ENCODE measurements around the gene SNRK. TPM values are rescaled to one million over a fixed set of nuclear protein-coding genes. Genes with fewer than 3 reads are reported as not detected.

SNRK gene
- total RNA-seq, 6 experiments from 2014 or later, result 14.0 to 26.2 (median 15.3) TPM

DNA sequence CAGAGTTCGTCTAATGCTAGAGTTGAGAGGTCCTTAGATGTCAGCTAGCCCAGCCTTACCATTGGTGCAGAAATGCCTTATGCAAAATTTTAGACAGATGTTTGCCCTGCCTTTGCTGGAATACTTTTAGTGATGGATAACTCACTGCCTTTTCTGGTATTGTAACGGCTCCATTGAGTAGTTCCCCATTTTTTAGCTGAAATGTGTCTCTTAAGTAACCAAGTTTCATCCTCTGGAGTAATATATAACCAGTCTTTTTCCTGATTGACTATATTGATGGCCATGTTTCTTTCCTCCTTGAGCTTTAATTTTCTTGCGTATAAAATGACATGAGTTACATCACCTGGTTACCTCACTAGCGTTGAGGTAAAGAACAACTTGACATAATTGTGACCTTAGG lies 45.0 kb downstream of the SNRK start:
- H3K36me3 ChIP-seq, result peaks cover 0 to 6% (median 5%) of the 10 kb centered on the region in 4 donors
- peaks cover 0 to 14% (median 4%) of the 10 kb centered on the region in 4 donors for H3K4me1 ChIP-seq
- WGBS (ENCODE audit: insufficient coverage, low coverage, low lambda C conversion rate, missing lambda C conversion rate), result 69% methylated on average over 4 of the region's 4 CpGs
- TF ChIP-seq, protein P1, sequence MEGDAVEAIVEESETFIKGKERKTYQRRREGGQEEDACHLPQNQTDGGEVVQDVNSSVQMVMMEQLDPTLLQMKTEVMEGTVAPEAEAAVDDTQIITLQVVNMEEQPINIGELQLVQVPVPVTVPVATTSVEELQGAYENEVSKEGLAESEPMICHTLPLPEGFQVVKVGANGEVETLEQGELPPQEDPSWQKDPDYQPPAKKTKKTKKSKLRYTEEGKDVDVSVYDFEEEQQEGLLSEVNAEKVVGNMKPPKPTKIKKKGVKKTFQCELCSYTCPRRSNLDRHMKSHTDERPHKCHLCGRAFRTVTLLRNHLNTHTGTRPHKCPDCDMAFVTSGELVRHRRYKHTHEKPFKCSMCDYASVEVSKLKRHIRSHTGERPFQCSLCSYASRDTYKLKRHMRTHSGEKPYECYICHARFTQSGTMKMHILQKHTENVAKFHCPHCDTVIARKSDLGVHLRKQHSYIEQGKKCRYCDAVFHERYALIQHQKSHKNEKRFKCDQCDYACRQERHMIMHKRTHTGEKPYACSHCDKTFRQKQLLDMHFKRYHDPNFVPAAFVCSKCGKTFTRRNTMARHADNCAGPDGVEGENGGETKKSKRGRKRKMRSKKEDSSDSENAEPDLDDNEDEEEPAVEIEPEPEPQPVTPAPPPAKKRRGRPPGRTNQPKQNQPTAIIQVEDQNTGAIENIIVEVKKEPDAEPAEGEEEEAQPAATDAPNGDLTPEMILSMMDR (IDR thresholded peaks at IDR 0.05), result no peak
- TF ChIP-seq POLR2A (IDR thresholded peaks at IDR 0.05), result no peak
- no peak overlapping the region for H3K4me3 ChIP-seq
- ATAC-seq (no peak), DNase-seq (no peak)
- no peak overlapping the region for H3K27ac ChIP-seq
- H3K9me3 ChIP-seq, result peaks cover 0 to 4% (median 0%) of the 10 kb centered on the region in 4 donors
- no peaks in the 10 kb centered on the region for H3K27me3 ChIP-seq
- intact Hi-C loops (cut with DNase I), result no loop called here

DNA sequence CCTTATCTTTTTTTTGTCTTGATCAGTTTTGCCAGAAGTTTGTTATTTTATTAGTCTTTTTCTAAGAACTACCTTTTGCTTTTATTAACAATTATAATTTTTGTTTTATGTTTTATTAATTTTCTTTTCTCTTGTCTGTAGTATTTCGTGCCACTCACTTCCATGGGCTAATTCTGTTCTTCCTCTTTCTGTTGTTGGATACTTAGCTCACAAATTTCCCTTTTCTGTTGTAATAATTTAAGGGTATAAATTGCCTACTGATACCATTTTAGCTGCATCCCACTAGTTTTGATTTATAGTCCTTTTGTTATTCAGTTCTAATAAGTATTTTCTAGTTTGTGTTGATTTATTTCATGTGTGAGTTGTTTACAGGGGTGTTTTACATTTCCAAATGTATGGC lies 48.6 kb downstream of the SNRK start:
- peaks cover 0 to 22% (median 0%) of the 10 kb centered on the region in 4 donors for H3K9me3 ChIP-seq
- ATAC-seq, result no peak
- no peak overlapping the region for H3K4me3 ChIP-seq
- H3K27ac ChIP-seq, result no peak overlapping the region
- no peaks in the 10 kb centered on the region for H3K27me3 ChIP-seq
- TF ChIP-seq POLR2A (IDR thresholded peaks at IDR 0.05), result no peak
- TF ChIP-seq, protein P1 (IDR thresholded peaks at IDR 0.05), result no peak
- peaks cover 0 to 17% (median 10%) of the 10 kb centered on the region in 4 donors for H3K36me3 ChIP-seq
- DNase-seq, result no peak
- intact Hi-C loops (cut with DNase I), result no loop called here
- 87% methylated on average over 1 of the region's 1 CpG for WGBS (ENCODE audit: insufficient coverage, low coverage, low lambda C conversion rate, missing lambda C conversion rate)
- H3K4me1 ChIP-seq, result peaks cover 0 to under 1% (median 0%) of the 10 kb centered on the region in 4 donors

DNA sequence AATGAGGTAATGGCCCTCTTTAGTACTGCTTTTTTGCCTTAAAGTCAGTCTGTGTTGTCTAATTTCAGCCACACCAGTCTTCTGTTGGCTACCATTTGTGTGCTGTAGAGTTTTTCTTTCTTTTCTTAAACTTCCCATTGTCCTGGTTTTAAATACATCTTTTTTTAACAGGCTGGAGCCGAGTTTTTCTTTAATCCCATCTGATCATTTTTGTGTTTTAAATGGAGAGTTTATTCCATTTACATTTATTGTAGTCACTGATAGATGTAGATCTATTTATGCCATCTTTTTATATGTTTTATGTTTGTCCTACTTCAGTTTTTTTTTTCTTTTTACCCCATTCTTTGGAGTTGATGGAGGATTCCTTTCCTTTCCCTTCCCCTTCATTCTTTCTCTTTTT lies 49.5 kb downstream of the SNRK start:
- H3K9me3 ChIP-seq, result peaks cover 0 to 22% (median 0%) of the 10 kb centered on the region in 4 donors
- no peaks in the 10 kb centered on the region for H3K27me3 ChIP-seq
- 100% methylated on average over 1 of the region's 1 CpG for WGBS (ENCODE audit: insufficient coverage, low coverage, low lambda C conversion rate, missing lambda C conversion rate)
- intact Hi-C loops (cut with DNase I), result no loop called here
- ATAC-seq (no peak), DNase-seq (no peak)
- H3K36me3 ChIP-seq, result peaks cover 0 to 17% (median 11%) of the 10 kb centered on the region in 4 donors
- H3K4me3 ChIP-seq, result no peak overlapping the region
- H3K4me1 ChIP-seq, result peaks cover 0 to 9% (median 0%) of the 10 kb centered on the region in 4 donors
- H3K27ac ChIP-seq, result no peak overlapping the region
- TF ChIP-seq POLR2A (IDR thresholded peaks at IDR 0.05), result no peak
- TF ChIP-seq, protein P1 (IDR thresholded peaks at IDR 0.05), result no peak

DNA sequence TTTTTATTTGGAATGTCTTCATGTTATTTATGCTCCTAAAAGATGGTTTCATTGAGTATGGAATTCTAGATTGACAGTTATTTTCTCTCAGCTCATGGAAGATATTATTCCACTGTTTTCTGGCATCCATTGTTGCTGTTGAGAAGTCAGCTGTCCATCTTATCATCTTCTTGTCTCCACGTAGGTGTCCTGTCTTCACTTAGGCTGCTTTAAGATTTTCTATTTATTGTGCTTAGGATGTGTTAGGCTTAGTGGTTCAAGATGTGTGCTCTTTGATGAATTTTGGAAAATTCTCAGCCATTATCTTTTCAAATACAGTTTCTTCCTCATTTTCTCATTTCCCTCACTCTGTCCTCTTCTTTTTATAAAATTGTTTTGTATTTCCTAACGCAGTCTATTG lies 52.0 kb downstream of the SNRK start:
- Histone ChIP-seq H3K36me3 (peaks cover 0 to 35% (median 14%) of the 10 kb centered on the region in 4 donors), H3K27ac (no peak overlapping the region)
- DNase-seq, result no peak

More for the DNA sequence above, 52.0 kb downstream of the SNRK start:
- intact Hi-C loops (cut with DNase I), result no loop called here
- H3K27me3 ChIP-seq, result no peaks in the 10 kb centered on the region
- peaks cover 0 to 10% (median 0%) of the 10 kb centered on the region in 4 donors for H3K4me1 ChIP-seq
- 94% methylated on average over 2 of the region's 2 CpGs for WGBS (ENCODE audit: insufficient coverage, low coverage, low lambda C conversion rate, missing lambda C conversion rate)
- H3K9me3 ChIP-seq, result peaks cover 0 to 22% (median 0%) of the 10 kb centered on the region in 4 donors
- TF ChIP-seq POLR2A (IDR thresholded peaks at IDR 0.05), result no peak
- TF ChIP-seq, protein P1 (IDR thresholded peaks at IDR 0.05), result no peak
- no peak for ATAC-seq
- no peak overlapping the region for H3K4me3 ChIP-seq
